Osteocyte (in vitro differentiated cells): Measurements from ENCODE around the gene KSR1. TPM values are rescaled to one million over a fixed set of nuclear protein-coding genes. Genes with fewer than 3 reads are reported as not detected.

Experiments used
- DNase-seq: peaks from one replicate; pipeline ENCODE4 v3.0.0; 2021; ENCODE audit warnings: mixed read lengths; ENCODE audit not compliant: unreplicated experiment; ENCODE audit errors: extremely low spot score
- H3K27ac Mint-ChIP-seq: one replicate; pipeline ENCODE4 v1.8.0; 2021; ENCODE audit warnings: mild to moderate bottlenecking, mixed read lengths; ENCODE audit not compliant: unreplicated experiment
- H3K27me3 Mint-ChIP-seq: one replicate; pipeline ENCODE4 v1.8.0; 2021; ENCODE audit warnings: mixed read lengths; ENCODE audit not compliant: unreplicated experiment
- H3K36me3 Mint-ChIP-seq: one replicate; pipeline ENCODE4 v1.8.0; 2021; ENCODE audit warnings: mixed read lengths; ENCODE audit not compliant: unreplicated experiment
- H3K4me1 Mint-ChIP-seq: one replicate; pipeline ENCODE4 v1.8.0; 2021; ENCODE audit warnings: mixed read lengths; ENCODE audit not compliant: unreplicated experiment
- H3K4me3 Mint-ChIP-seq: one replicate; pipeline ENCODE4 v1.8.0; 2021; ENCODE audit warnings: mild to moderate bottlenecking, moderate library complexity, mixed read lengths; ENCODE audit not compliant: unreplicated experiment
- H3K9me3 Mint-ChIP-seq: one replicate; pipeline ENCODE4 v1.8.0; 2021; ENCODE audit warnings: mixed read lengths; ENCODE audit not compliant: unreplicated experiment
- total RNA-seq: library from RNA; stranded (reverse); gene quantifications from 2 replicates; pipeline ENCODE4 v1.2.1, GENCODE V29; 2021
- TF ChIP-seq, protein P1 (sequence below): fragments of 200-600 bp; sonication (generic); IDR thresholded peaks from 2 replicates; pipeline ENCODE4 v1.5.0; 2021; ENCODE audit warnings: antibody characterized with exemption, mild to moderate bottlenecking, moderate library complexity

KSR1 gene
- total RNA-seq, 1 donor from 2014 or later: 63.4 TPM

DNA sequence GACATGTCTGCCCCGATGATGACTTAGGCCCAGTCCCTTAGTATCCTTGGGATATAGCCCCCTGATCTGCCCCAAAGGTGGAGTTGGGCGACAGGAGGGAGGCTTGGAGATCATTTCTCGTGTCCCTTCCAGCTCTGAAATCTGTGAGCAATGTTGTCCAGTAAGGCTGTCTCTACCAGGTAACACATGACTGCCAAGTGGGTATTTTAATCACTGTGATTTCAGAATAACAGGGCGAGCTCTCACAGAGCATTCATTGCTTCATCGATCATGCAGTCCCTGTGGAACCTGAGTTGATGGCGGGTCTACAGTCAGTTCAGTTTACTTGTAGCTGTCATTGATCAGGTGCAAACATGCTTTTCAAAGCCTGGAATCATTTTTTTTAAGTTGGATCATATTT lies 39.2 kb downstream of the KSR1 start:
- H3K4me1 Mint-ChIP-seq: peaks cover 57% of the 10 kb centered on the region
- TF ChIP-seq, protein P1, sequence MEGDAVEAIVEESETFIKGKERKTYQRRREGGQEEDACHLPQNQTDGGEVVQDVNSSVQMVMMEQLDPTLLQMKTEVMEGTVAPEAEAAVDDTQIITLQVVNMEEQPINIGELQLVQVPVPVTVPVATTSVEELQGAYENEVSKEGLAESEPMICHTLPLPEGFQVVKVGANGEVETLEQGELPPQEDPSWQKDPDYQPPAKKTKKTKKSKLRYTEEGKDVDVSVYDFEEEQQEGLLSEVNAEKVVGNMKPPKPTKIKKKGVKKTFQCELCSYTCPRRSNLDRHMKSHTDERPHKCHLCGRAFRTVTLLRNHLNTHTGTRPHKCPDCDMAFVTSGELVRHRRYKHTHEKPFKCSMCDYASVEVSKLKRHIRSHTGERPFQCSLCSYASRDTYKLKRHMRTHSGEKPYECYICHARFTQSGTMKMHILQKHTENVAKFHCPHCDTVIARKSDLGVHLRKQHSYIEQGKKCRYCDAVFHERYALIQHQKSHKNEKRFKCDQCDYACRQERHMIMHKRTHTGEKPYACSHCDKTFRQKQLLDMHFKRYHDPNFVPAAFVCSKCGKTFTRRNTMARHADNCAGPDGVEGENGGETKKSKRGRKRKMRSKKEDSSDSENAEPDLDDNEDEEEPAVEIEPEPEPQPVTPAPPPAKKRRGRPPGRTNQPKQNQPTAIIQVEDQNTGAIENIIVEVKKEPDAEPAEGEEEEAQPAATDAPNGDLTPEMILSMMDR: no peak

GRCh38 chr17:27496005-27496404 lies 39.8 kb downstream of the KSR1 start:
- peaks cover 5% of the 10 kb centered on the region for H3K9me3 Mint-ChIP-seq
- no peaks in the 10 kb centered on the region for H3K27me3 Mint-ChIP-seq
- no peak overlapping the region for H3K4me3 Mint-ChIP-seq

More for the DNA sequence above, 39.2 kb downstream of the KSR1 start:
- Mint-ChIP-seq H3K4me3 (no peak overlapping the region), H3K36me3 (no peaks in the 10 kb centered on the region), H3K27ac (peak overlapping the region; percentile 14), H3K27me3 (no peaks in the 10 kb centered on the region), H3K9me3 (peaks cover 2% of the 10 kb centered on the region)
- no peak for DNase-seq

GRCh38 chr17:27496437-27496943 lies 40.2 kb downstream of the KSR1 start:
- peak overlapping the region; percentile 69 for H3K27ac Mint-ChIP-seq
- no peaks in the 10 kb centered on the region for H3K36me3 Mint-ChIP-seq
- TF ChIP-seq, protein P1: no peak
- H3K9me3 Mint-ChIP-seq: peaks cover 5% of the 10 kb centered on the region
- H3K4me3 Mint-ChIP-seq: no peak overlapping the region
- DNase-seq: no peak
- H3K27me3 Mint-ChIP-seq: no peaks in the 10 kb centered on the region
- H3K4me1 Mint-ChIP-seq: peaks cover 48% of the 10 kb centered on the region

More at GRCh38 chr17:27496005-27496404, 39.8 kb downstream of the KSR1 start:
- H3K36me3 Mint-ChIP-seq: no peaks in the 10 kb centered on the region
- no peak for DNase-seq
- TF ChIP-seq, protein P1: no peak
- peak overlapping the region; percentile 14 for H3K27ac Mint-ChIP-seq
- peaks cover 52% of the 10 kb centered on the region for H3K4me1 Mint-ChIP-seq

- Mint-ChIP-seq H3K4me3 (no peak overlapping the region), H3K27me3 (no peaks in the 10 kb centered on the region), H3K36me3 (no peaks in the 10 kb centered on the region), H3K9me3 (peaks cover 5% of the 10 kb centered on the region), H3K4me1 (peaks cover 46% of the 10 kb centered on the region), H3K27ac (no peak overlapping the region)
- TF ChIP-seq, protein P1: no peak
- DNase-seq: no peak
These were observed 40.7 kb downstream of the KSR1 start for GRCh38 chr17:27496971-27497370.

GRCh38 chr17:27497696-27498095 lies 41.4 kb downstream of the KSR1 start:
- Mint-ChIP-seq H3K9me3 (peaks cover 5% of the 10 kb centered on the region), H3K4me1 (peaks cover 51% of the 10 kb centered on the region), H3K27me3 (no peaks in the 10 kb centered on the region), H3K27ac (no peak overlapping the region), H3K4me3 (no peak overlapping the region), H3K36me3 (no peaks in the 10 kb centered on the region)
- TF ChIP-seq, protein P1: no peak
- DNase-seq: no peak
